H1 (cell line): ENCODE results near the gene TFAP2D. TPM values are rescaled to one million over a fixed set of nuclear protein-coding genes. Genes with fewer than 3 reads are reported as not detected.
A peak's percentile ranks its signal among the peaks of the same experiment; 100 is the strongest.

Experiments
- CTCF ChIA-PET: fragments of 300-600 bp; sonication (Branson Sonifier 250); formaldehyde crosslinking; loops from one replicate; lab custom pipeline; 2021; ENCODE audit not compliant: partially characterized antibody; lab: Charles Lee
- POLR2A ChIA-PET: fragments of 300-600 bp; sonication (Branson Sonifier 250); formaldehyde crosslinking; loops from one replicate; lab custom pipeline; 2021; ENCODE audit warnings: inconsistent platforms; ENCODE audit not compliant: partially characterized antibody; lab: Charles Lee
- DNase-seq, 2 experiments: peaks; one replicate each; pipeline versions ENCODE4 v3.0.0 to v3.0.0-alpha.2; 2010 to 2022; ENCODE audit warnings: low spot score in 2 of 2, low read depth in 1 of 2, mixed read lengths in 1 of 2
- FAIRE-seq: peaks from 2 replicates; lab custom pipeline; 2011; peaks lifted over from hg19 to GRCh38; lab: Jason Lieb, UNC
- H2AFZ ChIP-seq: 2 replicates; pipeline ENCODE4 v1.8.1; 2012; ENCODE audit warnings: low read length, inconsistent platforms
- H2AK5ac ChIP-seq: 2 replicates; pipeline ENCODE4 v1.6.1; 2013; ENCODE audit warnings: low read depth, low read length
- H2BK120ac ChIP-seq: replicated peaks from 2 replicates; pipeline ENCODE3; 2013; ENCODE audit warnings: low read depth, low read length, inconsistent platforms
- H2BK12ac ChIP-seq: 2 replicates; pipeline ENCODE4 v1.6.1; 2013; ENCODE audit warnings: low read depth, low read length
- H2BK15ac ChIP-seq: 2 replicates; pipeline ENCODE4 v1.6.1; 2013; ENCODE audit warnings: low read length
- H2BK20ac ChIP-seq: 2 replicates; pipeline ENCODE4 v1.6.1; 2013; ENCODE audit warnings: low read length
- H2BK5ac ChIP-seq: 2 replicates; pipeline ENCODE4 v1.6.1; 2013; ENCODE audit warnings: low read depth, low read length
- H3K14ac ChIP-seq: 2 replicates; pipeline ENCODE4 v1.6.1; 2013; ENCODE audit warnings: inconsistent platforms; ENCODE audit not compliant: insufficient read length
- H3K18ac ChIP-seq: 2 replicates; pipeline ENCODE4 v1.6.1; 2013; ENCODE audit warnings: low read length; ENCODE audit errors: extremely low read depth
- H3K23ac ChIP-seq: 2 replicates; pipeline ENCODE4 v1.6.1; 2013; ENCODE audit warnings: inconsistent platforms; ENCODE audit not compliant: insufficient read length
- H3K23me2 ChIP-seq: 2 replicates; pipeline ENCODE4 v1.6.1; 2013; ENCODE audit warnings: low read depth, low read length
- H3K27ac ChIP-seq: 2 replicates; pipeline ENCODE4 v1.6.1; 2011; ENCODE audit warnings: low read depth, low read length, inconsistent platforms
- H3K27me3 ChIP-seq, 4 experiments: replicated peaks in 1 of 4; 1 replicate in 1 of 4; 2 replicates in 3 of 4; pipeline versions ENCODE4 v1.6.1 to v1.8.1; 2011 to 2013; ENCODE audit warnings: low read length in 3 of 4, mild to moderate bottlenecking in 3 of 4, inconsistent platforms in 2 of 4, mixed read lengths in 2 of 4, moderate library complexity in 1 of 4; ENCODE audit not compliant: control insufficient read depth in 3 of 4, insufficient read depth in 3 of 4; ENCODE audit errors: extremely low read depth in 1 of 4
- H3K36me3 ChIP-seq, 4 experiments: 2 replicates each; pipeline versions ENCODE4 v1.6.1 to v1.8.1; 2011 to 2013; ENCODE audit warnings: mild to moderate bottlenecking in 4 of 4, low read length in 3 of 4, moderate library complexity in 2 of 4, control low read depth in 1 of 4, inconsistent platforms in 1 of 4; ENCODE audit not compliant: insufficient read depth in 4 of 4, control insufficient read depth in 2 of 4
- H3K4ac ChIP-seq: replicated peaks from 2 replicates; pipeline ENCODE3; 2013; ENCODE audit warnings: low read length, low read depth, mixed read lengths, inconsistent platforms; ENCODE audit not compliant: insufficient read length
- H3K4me1 ChIP-seq, 4 experiments: replicated peaks in 1 of 4; 1 replicate in 1 of 4; 2 replicates in 3 of 4; pipeline versions ENCODE4 v1.6.1 to v1.8.1; 2011 to 2013; ENCODE audit warnings: low read length in 3 of 4, inconsistent platforms in 2 of 4, mixed read lengths in 1 of 4; ENCODE audit not compliant: insufficient read depth in 4 of 4, control insufficient read depth in 3 of 4
- H3K4me2 ChIP-seq, 2 experiments: 2 replicates each; pipeline versions ENCODE4 v1.6.1 to v1.8.1; 2011 to 2013; ENCODE audit warnings: low read depth in 2 of 2, low read length in 2 of 2, control low read depth in 1 of 2, inconsistent platforms in 1 of 2, mild to moderate bottlenecking in 1 of 2; ENCODE audit not compliant: insufficient read depth in 1 of 2
- H3K4me3 ChIP-seq, 4 experiments: fragments of 200-600, 300-600 bp in 1 of 4; sonication (generic), shearing (Covaris generic), sonication (Bioruptor Twin) in 1 of 4; 2 replicates each; pipeline versions ENCODE4 v1.5.1 to v1.8.1; 2011 to 2016; ENCODE audit warnings: low read length in 4 of 4, low read depth in 3 of 4, control low read depth in 2 of 4, inconsistent platforms in 2 of 4, mild to moderate bottlenecking in 2 of 4, mixed read lengths in 1 of 4, moderate library complexity in 1 of 4; ENCODE audit not compliant: insufficient read depth in 2 of 4; ENCODE audit errors: extremely low read depth in 1 of 4
- H3K56ac ChIP-seq: replicated peaks from 2 replicates; pipeline ENCODE3; 2013; ENCODE audit warnings: low read depth, mild to moderate bottlenecking, mixed read lengths, low read length, inconsistent platforms; ENCODE audit not compliant: insufficient read length
- H3K79me1 ChIP-seq: 2 replicates; pipeline ENCODE4 v1.6.1; 2013; ENCODE audit warnings: low read depth, low read length, control low read depth
- H3K79me2 ChIP-seq, 2 experiments: 2 replicates each; pipeline versions ENCODE4 v1.6.1 to v1.8.1; 2012 to 2013; ENCODE audit warnings: low read length in 2 of 2, mild to moderate bottlenecking in 2 of 2, inconsistent platforms in 1 of 2; ENCODE audit not compliant: insufficient read depth in 2 of 2, control insufficient read depth in 1 of 2
- H3K9ac ChIP-seq, 4 experiments: replicated peaks in 1 of 4; 1 replicate in 1 of 4; 2 replicates in 3 of 4; pipeline versions ENCODE4 v1.6.1 to v1.8.1; 2011 to 2013; ENCODE audit warnings: low read depth in 3 of 4, low read length in 3 of 4, control low read depth in 2 of 4, mild to moderate bottlenecking in 2 of 4, moderate library complexity in 2 of 4, inconsistent platforms in 1 of 4; ENCODE audit errors: extremely low read depth in 1 of 4
- H3K9me3 ChIP-seq, 2 experiments: 2 replicates each; pipeline versions ENCODE4 v1.6.1 to v1.8.1; 2012 to 2013; ENCODE audit warnings: mild to moderate bottlenecking in 2 of 2, moderate library complexity in 2 of 2, control low read depth in 1 of 2, inconsistent platforms in 1 of 2, low read depth in 1 of 2, low read length in 1 of 2, mixed read lengths in 1 of 2; ENCODE audit not compliant: insufficient read depth in 2 of 2
- H4K20me1 ChIP-seq, 2 experiments: replicated peaks in 1 of 2; 2 replicates each; pipeline versions ENCODE3 to v1.8.1; 2011 to 2013; ENCODE audit warnings: inconsistent platforms in 2 of 2, low read length in 2 of 2, mild to moderate bottlenecking in 1 of 2; ENCODE audit not compliant: insufficient read depth in 2 of 2, control insufficient read depth in 1 of 2
- H4K5ac ChIP-seq: 2 replicates; pipeline ENCODE4 v1.6.1; 2013; ENCODE audit warnings: low read length, low read depth, mixed read lengths, inconsistent platforms; ENCODE audit not compliant: insufficient read length
- H4K8ac ChIP-seq: 2 replicates; pipeline ENCODE4 v1.8.0; 2013; ENCODE audit warnings: mild to moderate bottlenecking, moderate library complexity, low read length, inconsistent platforms; ENCODE audit not compliant: insufficient read depth; ENCODE audit errors: extremely low read depth
- H4K91ac ChIP-seq: replicated peaks from 2 replicates; pipeline ENCODE3; 2013; ENCODE audit warnings: low read length, mixed read lengths, inconsistent platforms; ENCODE audit not compliant: insufficient read length
- CEBPB ChIP-seq: IDR thresholded peaks from 2 replicates; pipeline ENCODE4 v1.6.1; 2012; ENCODE audit warnings: low read depth, low read length
- CTBP2 ChIP-seq: IDR thresholded peaks from 2 replicates; pipeline ENCODE4 v1.7.0; 2011; ENCODE audit warnings: borderline replicate concordance, mild to moderate bottlenecking, moderate library complexity, mixed read lengths, low read length; ENCODE audit not compliant: insufficient read depth, insufficient read length
- SUZ12 ChIP-seq: fragments of 200-600 bp; sonication (generic); IDR thresholded peaks from 2 replicates; pipeline ENCODE4 v1.6.1; 2012; ENCODE audit warnings: mild to moderate bottlenecking, inconsistent platforms, low read length, moderate library complexity, mixed read lengths
- WGBS, 2 experiments: shearing (Covaris generic) in 1 of 2; methylation state at CpG; one replicate each; pipeline versions ENCODE4 v1.1.6 to v1.1.7; 2013 to 2015; ENCODE audit warnings: low lambda C conversion rate in 2 of 2, mixed read lengths in 2 of 2, inconsistent platforms in 1 of 2, low coverage in 1 of 2, missing lambda C conversion rate in 1 of 2; ENCODE audit not compliant: insufficient replicate concordance in 2 of 2, insufficient coverage in 1 of 2, insufficient read length in 1 of 2; ENCODE audit errors: extremely low coverage in 1 of 2, missing lambda C conversion rate in 1 of 2; 5-methylcytosine and 5-hydroxymethylcytosine counted together
- polyA plus RNA-seq, 7 experiments: library from polyadenylated mRNA; depleted of rRNA in 3 of 7; stranded (reverse) in 5 of 7; unstranded in 2 of 7; fragments of >200 nt in 5 of 7; fragments of 200-250 nt in 2 of 7; gene quantifications; 1 replicate in 5 of 7; 2 replicates in 1 of 7; 4 replicates in 1 of 7; pipeline versions ENCODE4 v1.2.1 to v1.2.3, GENCODE V29; 2011 to 2013; ENCODE audit warnings: missing spikeins in 2 of 7, mixed read lengths in 2 of 7
- total RNA-seq: library from RNA; stranded (reverse); fragmentation: NEBNext Ultra II Directional; extraction: Animal tissue kit (Norgen Biotek cat#: 25700); gene quantifications from 2 replicates; pipeline ENCODE4 v1.2.1, GENCODE V29; 2021

Gene TFAP2D
- total and polyA plus RNA-seq, 2 of the 8 experiments (the other 6 are each of a cell fraction or from before 2014, with no cell fraction given) = not detected

GRCh38 chr6:50689210-50689609, 24.1 kb upstream of the TFAP2D start:
- Histone ChIP-seq H3K14ac (no peak overlapping the region), H4K5ac (no peak overlapping the region), H3K9ac (no peak overlapping the region), H4K8ac (no peak overlapping the region), H2AK5ac (no peak overlapping the region), H2BK15ac (no peak overlapping the region), H2BK120ac (no peak overlapping the region), H2BK20ac (no peak overlapping the region), H3K4ac (no peak overlapping the region), H3K27ac (no peak overlapping the region), H3K23ac (no peak overlapping the region)
- TF ChIP-seq CEBPB (peak; percentile 17; the same call in 1 of the 2 replicates), SUZ12 (no peak), CTBP2 (no peak)
- TF ChIP-seq, all 59 proteins: peak for 1
- ChIA-PET POLR2A (no interaction called here), CTCF (interaction anchor here (0.6 kb wide), 1 partner anchor 9 kb away, joined by 3 read pairs; no protein-coding TSS in a partner anchor)
- H3K23me2 ChIP-seq = peaks cover 4% of the 10 kb centered on the region; the same call in 1 of the 2 replicates
- H3K4me2 ChIP-seq = no peak overlapping the region
- no peaks in the 10 kb centered on the region for H3K79me1 ChIP-seq
- H3K9me3 ChIP-seq = no peaks in the 10 kb centered on the region
- H2AFZ ChIP-seq = no peak overlapping the region
- WGBS, 2 experiments = 95% methylated on average over 3 of the region's 3 CpGs; no CpG with 5 or more reads in 1 of the 2 experiments
- H3K4me1 ChIP-seq = peaks cover 0 to 5% (median 2%) of the 10 kb centered on the region in 4 experiments; a peak in 2 of 7 replicates
- H3K79me2 ChIP-seq = no peaks in the 10 kb centered on the region
- no peak overlapping the region for H4K91ac ChIP-seq
- no peak overlapping the region for H2BK12ac ChIP-seq
- no peaks in the 10 kb centered on the region; a peak in 1 of 7 replicates for H3K27me3 ChIP-seq
- H3K36me3 ChIP-seq = no peaks in the 10 kb centered on the region
- H2BK5ac ChIP-seq = no peak overlapping the region
- no peak for DNase-seq
- H4K20me1 ChIP-seq = peaks cover 0 to 3% of the 10 kb centered on the region in 2 experiments
- H3K4me3 ChIP-seq = no peak overlapping the region
- no peak for FAIRE-seq
- H3K18ac ChIP-seq = no peak overlapping the region
- no peak overlapping the region for H3K56ac ChIP-seq
